ENCODE data around the gene CDC26.
"Not testable (repeated sequence)": the region's sequence is repeated elsewhere in the genome, so short reads cannot be mapped to it uniquely, and the experiment has no call there.

Gene CDC26

DNA sequence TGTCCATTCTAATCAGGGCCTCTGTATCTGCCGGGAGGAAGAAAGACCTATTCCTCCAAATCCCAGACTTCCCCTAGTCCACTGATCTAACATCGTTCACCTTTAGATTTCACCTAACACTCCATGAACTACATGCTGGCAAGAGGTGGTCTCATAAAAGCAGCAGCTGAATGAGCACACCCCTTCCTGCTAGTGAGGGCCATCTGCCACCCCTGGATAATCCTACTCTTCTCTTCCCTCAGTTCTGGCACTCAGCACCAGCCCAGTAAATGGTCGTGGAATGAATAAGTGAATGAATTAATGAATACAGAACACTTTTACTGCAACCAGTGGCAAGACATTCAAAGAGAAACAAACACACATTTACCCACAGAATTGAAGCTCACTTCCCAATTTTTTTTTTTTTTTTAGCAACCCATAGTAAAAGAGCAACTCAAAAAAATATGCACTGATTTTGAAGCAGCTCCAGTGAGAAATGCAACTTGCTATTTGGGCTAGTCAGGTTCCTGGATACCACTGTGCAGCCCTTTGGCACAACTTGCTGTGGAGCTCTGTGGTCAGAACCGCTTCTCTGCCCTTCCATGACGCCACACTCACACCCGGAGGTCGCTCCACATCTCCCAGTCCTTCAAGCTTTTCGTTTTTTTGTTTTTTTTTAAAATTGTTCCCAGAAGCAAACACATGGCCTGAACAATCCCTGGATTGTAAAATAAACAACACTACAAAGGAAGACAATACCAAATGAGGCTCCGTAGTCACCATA is 21.6 kb upstream of the CDC26 start:
- no peak for DNase-seq (ENCODE audit: low spot score)
- in situ Hi-C loops (cut with MboI; ENCODE audit: low pct_unique_long_range_greater_than_20kb, low sequenced_read_pairs, unreplicated experiment): no loop called here

DNA sequence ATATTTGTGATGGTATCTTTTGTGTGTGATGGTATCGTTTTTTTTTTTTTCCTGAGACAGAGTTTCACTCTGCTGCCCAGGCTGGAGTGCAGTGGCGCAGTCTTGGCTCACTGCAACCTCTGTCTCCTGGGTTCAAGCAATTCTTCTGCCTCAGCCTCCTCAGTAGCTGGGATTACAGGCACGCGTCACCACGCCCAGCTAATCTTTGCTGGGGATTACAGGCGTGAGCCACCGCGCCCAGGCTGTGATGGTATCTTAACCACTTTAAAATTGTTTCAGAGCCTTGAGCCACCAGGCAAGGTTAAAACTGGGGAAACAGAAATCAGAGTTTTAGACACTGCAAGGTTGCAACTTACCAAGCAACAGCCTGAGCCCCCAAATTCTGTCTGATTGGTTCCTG is 20.9 kb upstream of the CDC26 start:
- in situ Hi-C loops (cut with MboI; ENCODE audit: low pct_unique_long_range_greater_than_20kb, low sequenced_read_pairs, unreplicated experiment); DNase-seq (ENCODE audit: low spot score): not testable (repeated sequence)

More for the DNA sequence above, 21.6 kb upstream of the CDC26 start:
- TF ChIP-seq, protein P1, sequence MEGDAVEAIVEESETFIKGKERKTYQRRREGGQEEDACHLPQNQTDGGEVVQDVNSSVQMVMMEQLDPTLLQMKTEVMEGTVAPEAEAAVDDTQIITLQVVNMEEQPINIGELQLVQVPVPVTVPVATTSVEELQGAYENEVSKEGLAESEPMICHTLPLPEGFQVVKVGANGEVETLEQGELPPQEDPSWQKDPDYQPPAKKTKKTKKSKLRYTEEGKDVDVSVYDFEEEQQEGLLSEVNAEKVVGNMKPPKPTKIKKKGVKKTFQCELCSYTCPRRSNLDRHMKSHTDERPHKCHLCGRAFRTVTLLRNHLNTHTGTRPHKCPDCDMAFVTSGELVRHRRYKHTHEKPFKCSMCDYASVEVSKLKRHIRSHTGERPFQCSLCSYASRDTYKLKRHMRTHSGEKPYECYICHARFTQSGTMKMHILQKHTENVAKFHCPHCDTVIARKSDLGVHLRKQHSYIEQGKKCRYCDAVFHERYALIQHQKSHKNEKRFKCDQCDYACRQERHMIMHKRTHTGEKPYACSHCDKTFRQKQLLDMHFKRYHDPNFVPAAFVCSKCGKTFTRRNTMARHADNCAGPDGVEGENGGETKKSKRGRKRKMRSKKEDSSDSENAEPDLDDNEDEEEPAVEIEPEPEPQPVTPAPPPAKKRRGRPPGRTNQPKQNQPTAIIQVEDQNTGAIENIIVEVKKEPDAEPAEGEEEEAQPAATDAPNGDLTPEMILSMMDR (IDR thresholded peaks at IDR 0.05; ENCODE audit: extremely low read depth, insufficient read depth, missing control alignments): no peak

DNA sequence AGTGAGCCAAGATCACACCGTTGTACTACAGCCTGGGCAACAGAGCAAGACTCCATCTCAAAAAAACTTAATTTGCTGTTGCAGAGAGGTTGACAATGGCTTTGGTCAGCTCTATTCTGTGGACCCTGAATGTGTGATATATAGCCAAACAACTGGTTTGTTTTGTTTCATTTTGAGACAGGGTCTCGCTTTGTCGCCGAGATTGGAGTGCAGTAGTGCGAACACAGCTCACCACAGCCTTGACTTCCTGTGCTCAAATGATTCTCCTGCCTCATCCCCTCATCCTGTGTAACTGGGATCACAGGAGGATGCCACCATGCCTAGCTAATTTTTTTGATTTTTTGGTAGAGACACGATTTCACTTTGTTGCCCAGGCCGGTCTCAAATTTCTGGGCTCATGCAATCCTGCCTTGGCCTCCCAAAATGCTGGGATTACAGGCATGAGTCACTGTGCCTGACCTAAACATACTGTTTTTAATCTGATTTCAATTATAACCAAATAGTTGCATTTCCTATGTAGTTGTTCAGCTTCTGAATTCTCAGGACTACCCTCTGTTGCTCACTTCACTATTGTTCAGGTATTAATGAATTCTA is 18.0 kb upstream of the CDC26 start:
- DNase-seq (ENCODE audit: low spot score): no peak
- in situ Hi-C loops (cut with MboI; ENCODE audit: low pct_unique_long_range_greater_than_20kb, low sequenced_read_pairs, unreplicated experiment): no loop called here
- TF ChIP-seq, protein P1 (IDR thresholded peaks at IDR 0.05; ENCODE audit: extremely low read depth, insufficient read depth, missing control alignments): no peak

DNA sequence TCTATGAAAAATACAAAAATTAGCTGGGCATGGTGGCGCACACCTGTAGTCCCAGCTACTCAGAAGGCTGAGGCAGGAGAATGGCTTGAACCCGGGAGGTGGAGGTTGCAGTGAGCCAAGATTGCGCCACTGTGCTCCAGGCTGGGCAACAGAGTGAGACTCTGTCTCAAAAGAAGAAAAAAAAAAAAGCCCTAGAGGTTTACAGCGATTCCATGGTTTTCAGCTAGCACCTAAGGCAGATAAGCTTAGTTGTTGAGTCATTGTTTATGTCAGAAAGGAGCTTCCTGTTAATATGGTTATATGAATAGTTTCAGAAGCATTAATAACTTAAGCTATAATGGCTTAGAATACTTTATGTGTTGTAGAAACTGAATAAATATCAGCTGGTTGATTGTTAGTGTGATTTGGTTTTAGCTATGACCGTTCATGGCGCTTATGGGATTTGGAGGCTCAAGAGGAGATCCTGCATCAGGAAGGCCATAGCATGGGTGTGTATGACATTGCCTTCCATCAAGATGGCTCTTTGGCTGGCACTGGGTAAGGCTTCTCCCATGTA is 14.8 kb upstream of the CDC26 start:
- DNase-seq (ENCODE audit: low spot score): no peak
- in situ Hi-C loops (cut with MboI; ENCODE audit: low pct_unique_long_range_greater_than_20kb, low sequenced_read_pairs, unreplicated experiment): no loop called here
- TF ChIP-seq, protein P1 (IDR thresholded peaks at IDR 0.05; ENCODE audit: extremely low read depth, insufficient read depth, missing control alignments): no peak

DNA sequence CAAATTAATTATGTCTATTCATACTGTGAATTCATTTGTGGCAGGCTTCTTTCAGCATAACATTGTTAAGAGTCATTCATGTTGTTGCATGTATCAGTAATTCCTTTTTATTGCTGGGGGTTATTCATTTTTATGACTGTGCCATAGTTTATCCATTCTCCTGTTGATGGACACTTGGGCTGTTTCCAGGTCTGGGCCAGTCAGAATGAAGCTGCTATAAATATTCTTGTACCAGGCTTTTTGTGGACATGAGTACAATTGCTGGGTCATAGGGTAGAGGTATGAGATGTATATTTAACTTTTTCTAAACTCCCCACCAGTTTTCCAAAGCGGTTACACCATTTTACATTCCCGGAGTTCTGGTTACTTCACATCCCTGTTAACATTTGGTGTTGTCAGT is 13.7 kb upstream of the CDC26 start:
- DNase-seq (ENCODE audit: low spot score): no peak
- TF ChIP-seq, protein P1 (IDR thresholded peaks at IDR 0.05; ENCODE audit: extremely low read depth, insufficient read depth, missing control alignments): no peak
- in situ Hi-C loops (cut with MboI; ENCODE audit: low pct_unique_long_range_greater_than_20kb, low sequenced_read_pairs, unreplicated experiment): no loop called here

DNA sequence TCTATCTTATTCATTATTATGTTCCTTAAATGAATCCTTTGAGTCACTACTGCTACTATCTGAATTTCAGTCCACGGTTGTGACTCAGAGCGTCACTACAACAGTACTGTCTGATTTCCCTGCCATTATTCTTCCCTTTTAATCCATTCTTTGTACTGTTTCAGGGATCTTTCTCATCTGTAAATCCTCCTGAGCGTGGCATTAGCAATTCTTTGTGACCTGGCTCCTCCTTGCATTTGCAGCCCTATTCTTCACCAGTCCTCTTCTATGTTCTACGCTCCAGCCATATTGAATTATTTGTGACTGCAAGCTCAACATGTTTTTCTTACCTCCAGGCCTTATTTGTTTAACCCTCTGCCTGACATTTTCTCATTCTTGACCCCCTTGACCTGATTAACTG is 6.0 kb upstream of the CDC26 start:
- in situ Hi-C loops (cut with MboI; ENCODE audit: low pct_unique_long_range_greater_than_20kb, low sequenced_read_pairs, unreplicated experiment): no loop called here
- TF ChIP-seq, protein P1 (IDR thresholded peaks at IDR 0.05; ENCODE audit: extremely low read depth, insufficient read depth, missing control alignments): no peak
- no peak for DNase-seq (ENCODE audit: low spot score)

DNA sequence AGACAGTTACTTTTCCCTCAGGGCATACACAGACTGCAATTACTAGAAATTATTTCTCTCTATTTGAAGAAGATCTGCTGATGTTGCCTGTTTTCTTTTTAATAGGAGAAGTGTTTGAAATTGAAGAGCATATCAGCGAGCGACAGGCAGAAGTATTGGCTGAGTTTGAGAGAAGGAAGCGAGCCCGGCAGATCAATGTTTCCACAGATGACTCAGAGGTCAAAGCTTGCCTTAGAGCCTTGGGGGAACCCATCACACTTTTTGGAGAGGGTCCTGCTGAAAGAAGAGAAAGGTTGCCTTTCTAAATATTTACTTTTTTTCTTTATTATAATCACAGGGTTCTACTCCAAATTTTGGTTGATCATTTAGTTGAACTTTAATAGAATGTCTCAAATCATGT is 3.5 kb upstream of the CDC26 start:
- no peak for DNase-seq (ENCODE audit: low spot score)
- TF ChIP-seq, protein P1 (IDR thresholded peaks at IDR 0.05; ENCODE audit: extremely low read depth, insufficient read depth, missing control alignments): no peak
- in situ Hi-C loops (cut with MboI; ENCODE audit: low pct_unique_long_range_greater_than_20kb, low sequenced_read_pairs, unreplicated experiment): no loop called here
